ENCODE measurements around the gene SCN8A. TPM values are rescaled to one million over a fixed set of nuclear protein-coding genes. Genes with fewer than 3 reads are reported as not detected.
"Not testable (repeated sequence)": the region's sequence is repeated elsewhere in the genome, so short reads cannot be mapped to it uniquely, and the experiment has no call there.

The SCN8A gene
- total RNA-seq, 1 donor from 2014 or later = 0.24 TPM

DNA sequence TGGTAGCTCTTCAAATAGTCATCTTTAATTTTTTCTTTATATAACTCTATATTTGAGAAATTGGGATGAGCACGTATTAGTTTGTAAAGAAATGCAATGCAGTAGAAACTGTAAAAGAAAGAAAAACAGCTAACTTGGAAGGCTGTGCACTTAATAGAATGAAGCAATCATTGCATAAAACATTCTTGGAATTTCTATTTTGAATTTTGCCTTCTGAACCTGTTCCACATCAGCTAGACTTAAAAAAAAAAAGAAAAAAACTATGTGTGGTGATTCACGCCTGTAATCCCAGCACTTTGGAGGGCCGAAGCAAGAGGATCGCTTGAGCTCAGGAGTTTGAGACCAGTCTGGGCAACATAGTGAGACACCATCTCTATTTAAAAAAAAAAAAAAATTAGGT lies 29.4 kb downstream of the SCN8A start:
- intact Hi-C loops (cut with DNase I) = no loop called here
- DNase-seq (ENCODE audit: missing footprints) (no peak), ATAC-seq (no peak)

GRCh38 chr12:51621156-51621922 lies 30.3 kb downstream of the SCN8A start:
- DNase-seq (ENCODE audit: missing footprints) = no peak
- intact Hi-C loops (cut with DNase I) = no loop called here
- ATAC-seq = no peak

DNA sequence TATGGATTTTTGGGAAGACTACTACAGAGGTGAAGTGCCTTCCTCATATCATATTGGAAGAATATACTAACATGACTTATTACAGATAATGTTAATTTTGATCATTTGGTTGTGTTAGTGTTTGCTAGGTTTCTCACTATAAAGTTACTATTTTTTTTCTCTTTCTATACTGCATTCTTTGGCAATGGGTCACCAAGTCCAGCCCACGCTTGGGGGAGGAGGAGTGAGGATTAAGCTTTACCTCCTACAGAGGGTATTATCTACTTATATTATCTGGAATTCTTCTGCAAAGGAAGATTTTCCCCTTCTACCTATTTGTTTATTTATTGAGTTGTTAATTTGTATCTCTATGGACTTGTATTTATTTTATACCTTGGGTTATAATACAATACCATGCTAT lies 31.5 kb downstream of the SCN8A start:
- ATAC-seq = no peak
- intact Hi-C loops (cut with DNase I) = no loop called here
- DNase-seq (ENCODE audit: missing footprints) = no peak

- no peak for ATAC-seq
- intact Hi-C loops (cut with DNase I) = no loop called here
- DNase-seq (ENCODE audit: missing footprints) = no peak
These were observed 34.3 kb downstream of the SCN8A start for GRCh38 chr12:51625370-51625769.

DNA sequence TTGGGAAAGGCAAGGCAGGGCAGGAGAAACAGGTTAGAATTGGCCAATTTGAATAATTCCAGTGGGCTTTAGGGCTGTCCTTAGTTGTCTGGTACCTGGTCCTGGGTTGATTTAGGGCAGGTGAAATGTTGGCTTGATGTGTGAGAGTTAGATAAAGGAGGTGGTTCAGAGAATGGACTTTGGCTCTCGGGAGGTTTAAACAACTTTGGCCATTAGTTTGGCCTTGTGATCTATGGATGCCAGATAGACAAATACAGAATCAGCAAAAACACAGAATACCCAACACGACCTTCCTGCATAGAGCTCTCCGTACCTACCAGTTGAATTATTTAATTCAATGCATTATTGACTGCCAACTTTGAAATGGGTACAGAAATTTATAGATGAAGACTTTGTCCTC lies 35.1 kb downstream of the SCN8A start:
- DNase-seq (ENCODE audit: missing footprints) (no peak), ATAC-seq (no peak)
- intact Hi-C loops (cut with DNase I) = no loop called here

GRCh38 chr12:51626629-51627028 lies 35.6 kb downstream of the SCN8A start:
- intact Hi-C loops (cut with DNase I) = no loop called here
- no peak for DNase-seq (ENCODE audit: missing footprints)
- ATAC-seq = no peak

GRCh38 chr12:51630256-51630880 lies 39.3 kb downstream of the SCN8A start:
- intact Hi-C loops (cut with DNase I) = no loop called here
- DNase-seq (ENCODE audit: missing footprints) = no peak
- no peak for ATAC-seq

- intact Hi-C loops (cut with DNase I) = no loop called here
- ATAC-seq (no peak), DNase-seq (ENCODE audit: missing footprints) (no peak)
These were observed 40.0 kb downstream of the SCN8A start for GRCh38 chr12:51630986-51631385.

DNA sequence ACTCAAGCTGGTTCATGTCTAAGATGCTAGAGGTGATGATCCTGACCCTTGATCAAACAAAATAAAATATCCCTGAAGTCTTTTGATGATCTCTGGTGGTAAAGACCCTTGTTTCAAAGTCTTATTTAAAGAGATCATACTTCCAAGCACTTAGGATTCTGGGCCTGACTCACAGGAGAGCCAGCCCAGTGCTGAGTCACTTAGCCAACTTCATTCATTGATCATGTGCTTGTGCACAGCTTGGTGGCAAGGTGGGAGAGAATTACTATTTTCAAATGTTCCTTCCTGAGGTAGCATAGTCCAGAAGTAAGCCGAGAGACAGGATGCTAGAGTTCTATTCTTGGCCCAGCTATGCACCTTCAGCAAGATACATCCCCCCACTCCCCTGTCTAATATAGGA lies 40.6 kb downstream of the SCN8A start:
- DNase-seq (ENCODE audit: missing footprints) = no peak
- intact Hi-C loops (cut with DNase I) = no loop called here
- no peak for ATAC-seq

- ATAC-seq (no peak), DNase-seq (ENCODE audit: missing footprints) (no peak)
- intact Hi-C loops (cut with DNase I) = no loop called here
These were observed 41.6 kb downstream of the SCN8A start for GRCh38 chr12:51632623-51633022.

GRCh38 chr12:51635346-51635745 lies 44.3 kb downstream of the SCN8A start:
- DNase-seq (ENCODE audit: missing footprints) = no peak
- no peak for ATAC-seq
- intact Hi-C loops (cut with DNase I) = no loop called here

DNA sequence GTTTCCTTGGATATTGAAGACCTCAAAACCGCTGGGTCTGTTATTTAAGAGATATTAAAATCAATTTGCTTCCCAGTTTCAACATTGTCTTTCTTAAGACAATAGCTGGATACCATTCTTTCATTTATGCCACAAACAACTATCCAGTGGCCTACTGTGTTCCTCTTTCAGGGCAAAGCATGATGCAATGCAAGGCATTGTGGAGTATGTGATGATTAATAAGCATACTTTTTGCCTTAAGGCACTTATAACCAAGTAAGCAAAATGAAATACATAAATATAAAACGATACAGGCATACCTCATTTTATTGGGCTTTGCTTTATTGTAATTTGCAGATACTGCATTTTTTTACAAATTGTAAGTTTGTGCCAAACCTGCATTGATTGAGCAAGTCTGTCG lies 45.5 kb downstream of the SCN8A start:
- ATAC-seq (no peak), DNase-seq (ENCODE audit: missing footprints) (no peak)

DNA sequence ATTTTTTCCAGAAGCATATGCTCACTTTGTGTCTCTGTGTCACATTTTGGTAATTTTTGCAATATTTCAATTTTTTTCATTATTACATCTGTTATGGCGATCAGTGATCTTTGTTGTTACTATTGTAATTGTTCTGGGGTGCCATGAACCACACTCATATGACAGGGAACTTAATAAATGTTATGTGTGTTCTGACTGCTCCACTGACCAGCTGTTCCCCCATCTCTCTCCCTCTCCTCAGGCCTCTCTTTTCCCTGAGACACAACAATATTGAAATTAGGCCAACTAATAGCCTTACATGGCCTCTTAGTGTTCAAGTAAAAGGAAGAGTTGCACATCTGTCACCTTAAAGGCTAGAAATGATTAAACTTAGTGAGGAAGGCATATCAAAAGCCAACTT lies 46.0 kb downstream of the SCN8A start:
- intact Hi-C loops (cut with DNase I) = no loop called here
- ATAC-seq (no peak), DNase-seq (ENCODE audit: missing footprints) (no peak)

More for the DNA sequence above, 45.5 kb downstream of the SCN8A start:
- intact Hi-C loops (cut with DNase I) = no loop called here

- DNase-seq (ENCODE audit: missing footprints) (no peak), ATAC-seq (no peak)
- intact Hi-C loops (cut with DNase I) = no loop called here
These were observed 48.3 kb downstream of the SCN8A start for GRCh38 chr12:51639361-51639760.

- DNase-seq (ENCODE audit: missing footprints) (no peak), ATAC-seq (no peak)
- intact Hi-C loops (cut with DNase I) = no loop called here
These were observed 51.3 kb downstream of the SCN8A start for GRCh38 chr12:51642286-51642685.

- intact Hi-C loops (cut with DNase I) = no loop called here
- no peak for DNase-seq (ENCODE audit: missing footprints)
- ATAC-seq = no peak
These were observed 52.9 kb downstream of the SCN8A start for GRCh38 chr12:51643951-51644350.

- ATAC-seq; DNase-seq (ENCODE audit: missing footprints); intact Hi-C loops (cut with DNase I): not testable (repeated sequence)
These were observed 53.7 kb downstream of the SCN8A start for GRCh38 chr12:51644691-51645090.

DNA sequence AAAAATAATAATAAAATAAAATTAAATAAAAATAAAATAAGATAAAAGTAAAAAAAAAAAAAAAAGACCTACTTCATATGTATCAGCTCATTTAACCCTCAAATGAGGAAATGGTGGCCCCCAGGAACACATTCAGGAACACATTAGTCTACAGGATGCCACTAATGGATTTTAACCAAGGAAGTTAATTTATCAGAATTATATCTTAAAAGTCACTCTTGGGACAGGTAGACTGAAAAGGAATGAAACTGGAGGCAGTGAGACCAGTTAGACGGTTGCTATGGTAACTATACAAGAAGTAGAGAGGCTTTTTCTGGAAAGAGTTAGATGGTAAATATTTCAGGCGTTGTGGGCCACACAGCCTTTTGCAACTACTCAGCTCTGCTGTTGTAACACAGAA lies 54.9 kb downstream of the SCN8A start:
- no peak for ATAC-seq
- no peak for DNase-seq (ENCODE audit: missing footprints)
- intact Hi-C loops (cut with DNase I) = no loop called here

GRCh38 chr12:51647647-51648046 lies 56.6 kb downstream of the SCN8A start:
- intact Hi-C loops (cut with DNase I) = no loop called here
- ATAC-seq (no peak), DNase-seq (ENCODE audit: missing footprints) (no peak)

GRCh38 chr12:51653431-51653830 lies 62.4 kb downstream of the SCN8A start:
- DNase-seq (ENCODE audit: missing footprints) = no peak
- intact Hi-C loops (cut with DNase I) = no loop called here
- ATAC-seq = no peak

DNA sequence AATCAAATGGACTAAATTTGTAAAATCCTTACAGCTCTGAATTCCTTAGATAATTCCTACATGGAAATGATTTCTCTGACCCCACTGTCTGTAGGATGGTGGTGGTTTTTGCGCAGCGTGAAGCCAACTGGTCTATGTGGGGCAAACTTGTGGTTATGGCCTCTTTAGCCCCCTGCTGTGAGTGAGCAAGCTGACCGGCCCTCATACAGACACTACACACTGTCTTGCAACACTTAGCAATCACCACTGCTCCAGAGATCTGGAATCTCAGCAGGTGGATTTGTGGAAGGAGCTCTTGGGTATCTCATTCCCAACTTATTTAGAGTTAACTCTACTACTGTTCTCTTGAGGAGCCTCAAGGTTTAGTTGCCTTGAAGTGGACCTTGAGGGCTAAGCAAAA lies 70.2 kb downstream of the SCN8A start:
- intact Hi-C loops (cut with DNase I) = no loop called here
- DNase-seq (ENCODE audit: missing footprints) (no peak), ATAC-seq (no peak)
